HCT116 (cell line): ENCODE measurements around the gene ZNHIT3.

Experiments used
- CEBPB ChIP-seq: IDR thresholded peaks from 2 replicates; pipeline ENCODE4 v1.6.1; 2012; ENCODE audit warnings: low read depth
- CTCF ChIP-seq, 3 experiments: fragments of 200-600 bp in 1 of 3; sonication (generic) in 1 of 3; IDR thresholded peaks in 2 of 3; conservative IDR thresholded peaks in 1 of 3; 2 replicates each; pipeline ENCODE4 v1.5.1; 2012 to 2017; ENCODE audit warnings: low read depth in 2 of 3, low read length in 2 of 3, antibody characterized with exemption in 1 of 3, borderline replicate concordance in 1 of 3, control low read depth in 1 of 3, mild to moderate bottlenecking in 1 of 3, mixed read lengths in 1 of 3, mixed run types in 1 of 3, moderate library complexity in 1 of 3; ENCODE audit not compliant: insufficient read depth in 1 of 3
- EGR1 ChIP-seq: IDR thresholded peaks from 2 replicates; pipeline ENCODE4 v1.6.1; 2012; ENCODE audit warnings: low read depth
- EZH2 ChIP-seq: fragments of 200-600 bp; sonication (generic); IDR thresholded peaks from 2 replicates; pipeline ENCODE4 v1.6.1; 2017; ENCODE audit warnings: antibody characterized with exemption, mixed run types
- EZH2phosphoT487 ChIP-seq: fragments of 200-600 bp; IDR thresholded peaks from 2 replicates; pipeline ENCODE4 v1.6.1; 2018; ENCODE audit warnings: antibody characterized with exemption, borderline replicate concordance
- JUND ChIP-seq: IDR thresholded peaks from 2 replicates; pipeline ENCODE4 v1.6.1; 2012
- POLR2A ChIP-seq: IDR thresholded peaks from 2 replicates; pipeline ENCODE4 v1.7.0; 2011; ENCODE audit warnings: borderline replicate concordance; ENCODE audit not compliant: insufficient read depth, insufficient read length; ENCODE audit errors: extremely low read depth
- POLR2AphosphoS5 ChIP-seq: IDR thresholded peaks from 2 replicates; pipeline ENCODE4 v1.6.1; 2011; ENCODE audit warnings: mild to moderate bottlenecking, low read depth, low read length, moderate library complexity
- RAD21 ChIP-seq: IDR thresholded peaks from 2 replicates; pipeline ENCODE4 v1.6.1; 2012; ENCODE audit warnings: low read depth, mild to moderate bottlenecking
- SIN3A ChIP-seq: IDR thresholded peaks from 2 replicates; pipeline ENCODE4 v1.6.1; 2012; ENCODE audit warnings: low read depth
- SRF ChIP-seq: IDR thresholded peaks from 2 replicates; pipeline ENCODE4 v1.6.1; 2012; ENCODE audit warnings: low read depth
- ZBTB33 ChIP-seq: IDR thresholded peaks from 2 replicates; pipeline ENCODE4 v1.6.1; 2011; ENCODE audit warnings: mild to moderate bottlenecking, low read length, moderate library complexity; ENCODE audit not compliant: insufficient replicate concordance; ENCODE audit errors: extremely low read depth

- no peak for TF ChIP-seq POLR2AphosphoS5
- TF ChIP-seq EZH2 = no peak
- no peak for TF ChIP-seq EGR1
- TF ChIP-seq CTCF (IDR thresholded peaks at IDR 0.05 in 2 of 3, conservative IDR thresholded peaks at IDR 0.05 in 1 of 3; ENCODE audit: borderline replicate concordance in 1 of 3, insufficient read depth in 1 of 3, low read depth in 2 of 3, low read length in 2 of 3) = no peak
- no peak for TF ChIP-seq RAD21
- no peak for TF ChIP-seq JUND
- no peak for TF ChIP-seq SRF
- no peak for TF ChIP-seq CEBPB
- TF ChIP-seq ZBTB33 = no peak
- TF ChIP-seq SIN3A = no peak
- no peak for TF ChIP-seq POLR2A
- TF ChIP-seq EZH2phosphoT487 = no peak
Observed at GRCh38 chr17:36515837-36516236, 29.4 kb downstream of the ZNHIT3 start.
